Lung microvascular endothelial cell (primary cell): ENCODE data around the gene MGAT2. TPM values are rescaled to one million over a fixed set of nuclear protein-coding genes. Genes with fewer than 3 reads are reported as not detected.

Experiments used
- DNase-seq, 2 donors: peaks; one replicate each; pipeline versions ENCODE4 v3.0.0 to v3.0.0-alpha.2; 2010; ENCODE audit warnings: low read depth in 2 of 2
- total RNA-seq: library from RNA; depleted of rRNA; stranded (reverse); fragments of >200 nt; gene quantifications from 2 replicates; pipeline ENCODE4 v1.2.1, GENCODE V29; 2014

The MGAT2 gene
- total RNA-seq, 1 donor from 2014 or later = 69.0 TPM

DNA sequence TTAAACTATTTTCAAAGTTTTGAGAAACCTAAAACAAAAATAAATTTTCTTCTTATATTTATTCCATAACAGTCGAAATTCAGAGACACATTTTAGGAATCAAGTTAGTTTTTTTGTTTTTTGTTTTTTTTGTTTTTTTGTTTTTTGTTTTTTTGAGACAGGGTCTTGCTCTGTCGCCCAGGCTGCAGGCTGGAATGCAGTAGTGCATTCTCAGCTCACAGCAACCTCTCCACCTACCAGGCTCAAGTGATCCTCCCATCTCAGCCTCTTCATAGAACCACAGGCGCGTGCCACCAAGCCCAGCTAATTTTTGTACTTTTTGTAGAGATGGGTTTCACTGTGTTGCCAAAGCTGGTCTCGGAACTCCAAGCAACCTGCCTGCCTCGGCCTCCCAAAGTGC lies 32.9 kb downstream of the MGAT2 start:
- DNase-seq = no peak

GRCh38 chr14:49654511-49654910 lies 33.9 kb downstream of the MGAT2 start:
- DNase-seq = no peak

DNA sequence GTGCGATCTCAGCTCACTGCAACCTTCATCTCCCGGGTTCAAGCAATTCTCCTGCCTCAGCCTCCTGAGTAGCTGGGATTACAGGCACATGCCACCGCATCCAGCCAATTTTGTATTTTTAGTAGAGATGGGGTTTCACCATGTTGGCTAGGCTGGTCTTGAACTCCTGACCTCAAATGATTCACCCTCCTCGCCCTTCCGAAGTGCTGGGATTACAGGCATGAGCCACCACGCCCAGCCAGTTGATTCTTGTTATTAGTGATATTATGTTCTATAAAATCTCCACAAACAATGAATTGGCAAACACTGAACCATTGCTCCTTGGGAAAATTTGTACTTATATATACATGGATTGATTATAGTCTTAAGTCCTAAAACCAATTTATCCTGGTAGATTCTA lies 36.9 kb downstream of the MGAT2 start:
- peak in 1 of 2 donors; percentile 33 for DNase-seq

DNA sequence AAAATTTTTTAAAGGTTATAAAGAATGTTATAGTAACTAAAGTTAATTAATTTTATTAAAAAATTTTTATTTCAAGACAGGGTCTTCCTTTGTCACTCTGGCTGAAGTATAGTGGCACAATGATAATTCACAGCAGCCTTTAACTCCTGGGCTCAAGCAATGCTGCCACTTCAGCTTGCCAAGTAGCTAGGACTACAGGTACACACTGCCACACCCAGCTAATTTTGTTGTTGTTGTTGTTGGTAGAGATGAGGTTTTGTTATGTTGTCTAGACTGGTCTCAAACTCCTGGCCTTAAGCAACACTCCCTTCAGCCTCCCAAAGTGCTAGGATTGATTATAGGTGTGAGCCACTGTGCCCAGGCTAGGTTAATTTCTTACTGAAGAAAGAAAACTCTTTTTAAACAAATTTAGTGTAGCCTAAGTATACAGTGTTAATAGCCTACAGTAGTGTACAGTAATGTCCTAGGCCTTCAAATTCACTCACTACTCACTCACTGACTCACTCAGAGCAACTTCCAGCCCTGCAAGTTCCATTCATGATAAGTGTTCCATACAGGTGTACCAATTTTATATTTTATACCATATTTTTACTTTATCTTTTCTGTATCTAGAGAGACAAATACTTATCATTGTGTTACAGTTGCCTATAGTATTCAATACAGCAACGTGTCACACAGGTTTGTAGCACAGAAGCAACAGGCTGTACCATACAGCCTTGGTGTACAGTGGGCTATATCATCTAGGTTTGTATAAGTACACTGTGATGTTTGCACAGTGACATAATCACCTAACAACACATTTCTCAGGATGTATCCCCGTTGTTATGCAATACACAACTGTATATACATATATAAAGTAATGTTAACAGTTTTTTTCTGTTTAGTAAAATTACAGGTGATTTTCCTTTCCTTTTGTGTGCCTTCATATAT lies 39.2 kb downstream of the MGAT2 start:
- no peak for DNase-seq

GRCh38 chr14:49670475-49670874 lies 49.9 kb downstream of the MGAT2 start:
- no peak for DNase-seq

Other genes with a start within 250 kb of the MGAT2 start
- 1,913 and 2,236 TPM in 2 replicates for gene RPS29, start 34.4 kb upstream of the MGAT2 start, total RNA-seq
- 11.9 and 16.1 TPM in 2 replicates for gene LRR1, start 21.9 kb upstream of the MGAT2 start, total RNA-seq
- gene RPL36AL, start 173 bp upstream of the MGAT2 start, total RNA-seq = 240 and 248 TPM in 2 replicates
- gene DNAAF2, start 14.4 kb downstream of the MGAT2 start, total RNA-seq = 7.2 and 8.7 TPM in 2 replicates
- 3.8 and 6.3 TPM in 2 replicates for gene POLE2, start 67.4 kb downstream of the MGAT2 start, total RNA-seq
- gene KLHDC1, start 72.3 kb downstream of the MGAT2 start, total RNA-seq = 0.87 and 3.8 TPM in 2 replicates
- gene KLHDC2, start 147.4 kb downstream of the MGAT2 start, total RNA-seq = 63.0 and 85.7 TPM in 2 replicates
- 38.8 and 54.6 TPM in 2 replicates for gene NEMF, start 232.0 kb downstream of the MGAT2 start, total RNA-seq